CD14-positive monocyte (primary cell): ENCODE data around the gene MMP19. TPM values are rescaled to one million over a fixed set of nuclear protein-coding genes. Genes with fewer than 3 reads are reported as not detected.

Experiments
- DNase-seq, 3 donors: peaks; one replicate each; pipeline ENCODE4 v3.0.0-alpha.2; 2011 to 2022
- H2AFZ ChIP-seq: 2 replicates; pipeline ENCODE4 v1.6.0; 2012; ENCODE audit warnings: mild to moderate bottlenecking, low read depth, low read length, inconsistent platforms; ENCODE audit not compliant: insufficient read depth, poor library complexity, severe bottlenecking
- H3K27ac ChIP-seq, 2 donors: 1 replicate in 1 of 2; 2 replicates in 1 of 2; pipeline ENCODE4 v1.5.1; 2012 to 2013; ENCODE audit warnings: low read length in 2 of 2, control low read depth in 1 of 2, inconsistent platforms in 1 of 2, low read depth in 1 of 2, mild to moderate bottlenecking in 1 of 2
- H3K27me3 ChIP-seq, 2 donors: one replicate each; pipeline versions ENCODE4 v1.6.0 to v1.6.1; 2011 to 2013; ENCODE audit warnings: low read length in 2 of 2; ENCODE audit not compliant: control insufficient read depth in 2 of 2, insufficient read depth in 2 of 2
- H3K36me3 ChIP-seq, 2 donors: replicated peaks in 1 of 2; 1 replicate in 1 of 2; 2 replicates in 1 of 2; pipeline versions ENCODE4 v1.5.1 to v1.6.1; 2012 to 2013; ENCODE audit warnings: low read length in 2 of 2, control low read depth in 1 of 2, inconsistent platforms in 1 of 2, mild to moderate bottlenecking in 1 of 2; ENCODE audit not compliant: insufficient read depth in 2 of 2, control insufficient read depth in 1 of 2
- H3K4me1 ChIP-seq, 2 donors: 1 replicate in 1 of 2; 2 replicates in 1 of 2; pipeline versions ENCODE4 v1.5.1 to v1.6.1; 2012 to 2013; ENCODE audit warnings: low read length in 2 of 2, control low read depth in 1 of 2, inconsistent platforms in 1 of 2, mild to moderate bottlenecking in 1 of 2, moderate library complexity in 1 of 2; ENCODE audit not compliant: insufficient read depth in 2 of 2, control insufficient read depth in 1 of 2
- H3K4me2 ChIP-seq: replicated peaks from 2 replicates; pipeline ENCODE3; 2012; ENCODE audit warnings: low read length, moderate library complexity, mild to moderate bottlenecking; ENCODE audit not compliant: poor library complexity, severe bottlenecking; ENCODE audit errors: extremely low read depth
- H3K4me3 ChIP-seq, 3 experiments: fragments of 200-600 bp in 1 of 3; sonication (generic) in 1 of 3; replicated peaks in 1 of 3; 1 replicate in 2 of 3; 2 replicates in 1 of 3; pipeline ENCODE4 v1.5.1; 2011 to 2013; ENCODE audit warnings: low read length in 3 of 3, mild to moderate bottlenecking in 3 of 3, control low read depth in 2 of 3, low read depth in 2 of 3, inconsistent platforms in 1 of 3, moderate library complexity in 1 of 3
- H3K79me2 ChIP-seq: 2 replicates; pipeline ENCODE4 v1.6.0; 2012; ENCODE audit warnings: mild to moderate bottlenecking, control low read depth, inconsistent platforms, low read length, moderate library complexity; ENCODE audit not compliant: insufficient read depth
- H3K9ac ChIP-seq: 2 replicates; pipeline ENCODE4 v1.6.0; 2017; ENCODE audit warnings: low read length, mild to moderate bottlenecking; ENCODE audit not compliant: insufficient read depth, poor library complexity, severe bottlenecking
- H3K9me3 ChIP-seq, 2 donors: replicated peaks in 1 of 2; 1 replicate in 1 of 2; 2 replicates in 1 of 2; pipeline versions ENCODE4 v1.5.1 to v1.6.1; 2012 to 2013; ENCODE audit warnings: low read length in 2 of 2, control low read depth in 1 of 2; ENCODE audit not compliant: control insufficient read depth in 1 of 2, insufficient read depth in 1 of 2
- H4K20me1 ChIP-seq: 2 replicates; pipeline ENCODE4 v1.6.0; 2012; ENCODE audit warnings: mild to moderate bottlenecking, low read length, control low read depth, moderate library complexity; ENCODE audit not compliant: insufficient read depth
- H3K27ac Mint-ChIP-seq, 7 donors: one replicate each; pipeline ENCODE4 v1.8.0; 2020; ENCODE audit warnings: mild to moderate bottlenecking in 7 of 7, mixed read lengths in 7 of 7, moderate library complexity in 6 of 7, inconsistent platforms in 2 of 7
- H3K27me3 Mint-ChIP-seq, 3 donors: one replicate each; pipeline ENCODE4 v1.8.0; 2021 to 2022; ENCODE audit warnings: low read depth in 3 of 3, mild to moderate bottlenecking in 3 of 3, mixed read lengths in 3 of 3, moderate library complexity in 3 of 3, inconsistent platforms in 1 of 3
- H3K36me3 Mint-ChIP-seq, 2 donors: one replicate each; pipeline ENCODE4 v1.8.0; 2020; ENCODE audit warnings: mixed read lengths in 2 of 2, inconsistent platforms in 1 of 2, mild to moderate bottlenecking in 1 of 2
- H3K4me1 Mint-ChIP-seq: one replicate; pipeline ENCODE4 v1.8.0; 2020; ENCODE audit warnings: mild to moderate bottlenecking, mixed read lengths
- H3K4me3 Mint-ChIP-seq, 2 donors: one replicate each; pipeline ENCODE4 v1.8.0; 2020; ENCODE audit warnings: mild to moderate bottlenecking in 2 of 2, mixed read lengths in 2 of 2, moderate library complexity in 1 of 2
- H3K9me3 Mint-ChIP-seq, 7 donors: one replicate each; pipeline ENCODE4 v1.8.0; 2020 to 2022; ENCODE audit warnings: mixed read lengths in 7 of 7, mild to moderate bottlenecking in 6 of 7, moderate library complexity in 6 of 7, inconsistent platforms in 2 of 7
- WGBS: methylation state at CpG from one replicate; pipeline ENCODE4 v1.1.5; 2013; ENCODE audit warnings: missing lambda C conversion rate; ENCODE audit not compliant: insufficient coverage; 5-methylcytosine and 5-hydroxymethylcytosine counted together
- intact Hi-C, 2 donors: fragments of 100-400 bp; cut with micrococcal nuclease; formaldehyde crosslinking; loops; one replicate each; pipeline versions ENCODE4 v1.15.0 to v1.15.1; 2023
- polyA plus RNA-seq, 3 donors: library from polyadenylated mRNA; depleted of rRNA in 1 of 3; unstranded in 2 of 3; stranded (reverse) in 1 of 3; fragments of 300-500 nt in 2 of 3; fragments of >200 nt in 1 of 3; fragmentation: Illumina TruSeq in 2 of 3; gene quantifications; 1 replicate in 2 of 3; 2 replicates in 1 of 3; pipeline ENCODE4 v1.2.3, GENCODE V29; 2012 to 2021
- TF ChIP-seq, protein P1 (sequence below): fragments of 200-600 bp; IDR thresholded peaks from one replicate; pipeline ENCODE4 v1.8.0; 2022; ENCODE audit warnings: antibody characterized with exemption, mild to moderate bottlenecking

Gene MMP19
- polyA plus RNA-seq, 3 donors = 0.81 to 2.8 (median 1.0) TPM

GRCh38 chr12:55861396-55861795 lies 18.7 kb upstream of the MMP19 start:
- Histone ChIP-seq H3K79me2 (no peaks in the 10 kb centered on the region), H3K36me3 (no peaks in the 10 kb centered on the region), H3K4me2 (no peak overlapping the region), H3K4me3 (no peak overlapping the region), H3K27me3 (no peaks in the 10 kb centered on the region), H2AFZ (no peak overlapping the region), H3K4me1 (no peaks in the 10 kb centered on the region), H4K20me1 (no peaks in the 10 kb centered on the region), H3K27ac (no peak overlapping the region), H3K9me3 (peaks cover 0 to 25% of the 10 kb centered on the region in 2 donors), H3K9ac (no peak overlapping the region)
- Mint-ChIP-seq H3K9me3 (peaks cover 0 to 23% (median 8%) of the 10 kb centered on the region in 7 donors), H3K4me3 (no peak overlapping the region), H3K36me3 (no peaks in the 10 kb centered on the region), H3K4me1 (no peaks in the 10 kb centered on the region), H3K27ac (no peak overlapping the region), H3K27me3 (peaks cover 2 to 4% (median 3%) of the 10 kb centered on the region in 3 donors)
- no peak for DNase-seq
- TF ChIP-seq, protein P1, sequence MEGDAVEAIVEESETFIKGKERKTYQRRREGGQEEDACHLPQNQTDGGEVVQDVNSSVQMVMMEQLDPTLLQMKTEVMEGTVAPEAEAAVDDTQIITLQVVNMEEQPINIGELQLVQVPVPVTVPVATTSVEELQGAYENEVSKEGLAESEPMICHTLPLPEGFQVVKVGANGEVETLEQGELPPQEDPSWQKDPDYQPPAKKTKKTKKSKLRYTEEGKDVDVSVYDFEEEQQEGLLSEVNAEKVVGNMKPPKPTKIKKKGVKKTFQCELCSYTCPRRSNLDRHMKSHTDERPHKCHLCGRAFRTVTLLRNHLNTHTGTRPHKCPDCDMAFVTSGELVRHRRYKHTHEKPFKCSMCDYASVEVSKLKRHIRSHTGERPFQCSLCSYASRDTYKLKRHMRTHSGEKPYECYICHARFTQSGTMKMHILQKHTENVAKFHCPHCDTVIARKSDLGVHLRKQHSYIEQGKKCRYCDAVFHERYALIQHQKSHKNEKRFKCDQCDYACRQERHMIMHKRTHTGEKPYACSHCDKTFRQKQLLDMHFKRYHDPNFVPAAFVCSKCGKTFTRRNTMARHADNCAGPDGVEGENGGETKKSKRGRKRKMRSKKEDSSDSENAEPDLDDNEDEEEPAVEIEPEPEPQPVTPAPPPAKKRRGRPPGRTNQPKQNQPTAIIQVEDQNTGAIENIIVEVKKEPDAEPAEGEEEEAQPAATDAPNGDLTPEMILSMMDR = no peak
- 100% methylated on average over 4 of the region's 8 CpGs for WGBS
- intact Hi-C loops = no loop called here

GRCh38 chr12:55852740-55853139 lies 10.0 kb upstream of the MMP19 start:
- H3K4me3 Mint-ChIP-seq = no peak overlapping the region
- no peak overlapping the region for H3K27ac Mint-ChIP-seq
- Histone ChIP-seq H3K4me3 (no peak overlapping the region), H3K27ac (no peak overlapping the region), H2AFZ (no peak overlapping the region), H3K9me3 (no peaks in the 10 kb centered on the region), H3K36me3 (no peaks in the 10 kb centered on the region), H4K20me1 (no peaks in the 10 kb centered on the region), H3K27me3 (no peaks in the 10 kb centered on the region), H3K4me1 (peaks cover 13 to 16% of the 10 kb centered on the region in 2 donors), H3K79me2 (no peaks in the 10 kb centered on the region), H3K4me2 (no peak overlapping the region), H3K9ac (no peak overlapping the region)
- intact Hi-C loops = no loop called here
- TF ChIP-seq, protein P1 = no peak
- H3K36me3 Mint-ChIP-seq = no peaks in the 10 kb centered on the region
- peaks cover 0 to 6% (median 0%) of the 10 kb centered on the region in 7 donors for H3K9me3 Mint-ChIP-seq
- H3K27me3 Mint-ChIP-seq = peaks cover 3 to 15% (median 5%) of the 10 kb centered on the region in 3 donors
- WGBS = no CpG with 5 or more reads among the region's 1 CpG
- no peak for DNase-seq
- peaks cover 15% of the 10 kb centered on the region for H3K4me1 Mint-ChIP-seq
